K562 (cell line): ENCODE results near the gene PDCD5. TPM values are rescaled to one million over a fixed set of nuclear protein-coding genes. Genes with fewer than 3 reads are reported as not detected.
A peak's percentile ranks its signal among the peaks of the same experiment; 100 is the strongest.

Source experiments
- ASH1L ChIP-seq: fragments of 450-650 bp; IDR thresholded peaks from 2 replicates; pipeline ENCODE4 v1.6.1; 2018; ENCODE audit warnings: borderline replicate concordance, mild to moderate bottlenecking, low read depth; ENCODE audit not compliant: partially characterized antibody
- BACH1 ChIP-seq: fragments of 200-800 bp; sonication (Bioruptor generic); IDR thresholded peaks from 2 replicates; pipeline ENCODE4 v1.6.1; 2016; ENCODE audit warnings: missing genetic modification characterization, missing compliant biosample characterization
- CCAR2 ChIP-seq: fragments of 200-400 bp; formaldehyde crosslinking; IDR thresholded peaks from 2 replicates; pipeline ENCODE4 v1.6.1; 2017; ENCODE audit warnings: mild to moderate bottlenecking, low read depth, low read length
- ERF ChIP-seq: fragments of 450-650 bp; formaldehyde crosslinking; IDR thresholded peaks from 2 replicates; pipeline ENCODE4 v1.4.0; 2020; ENCODE audit warnings: mild to moderate bottlenecking, mixed read lengths
- GATA2 ChIP-seq: sonication (generic); formaldehyde crosslinking; IDR thresholded peaks from 2 replicates; pipeline ENCODE4 v1.4.0; 2020; ENCODE audit warnings: mild to moderate bottlenecking, missing genetic modification reagents
- HDAC2 ChIP-seq: fragments of 450-650 bp; IDR thresholded peaks from 2 replicates; pipeline ENCODE4 v1.6.1; 2016; ENCODE audit warnings: mild to moderate bottlenecking
- HNRNPUL1 ChIP-seq: fragments of 200-400 bp; formaldehyde crosslinking; IDR thresholded peaks from 2 replicates; pipeline ENCODE4 v1.6.1; 2017; ENCODE audit warnings: low read length
- KLF16 ChIP-seq: IDR thresholded peaks from 2 replicates; pipeline ENCODE4 v1.6.1; 2016; ENCODE audit warnings: antibody characterized with exemption
- MAFF ChIP-seq: IDR thresholded peaks from 2 replicates; pipeline ENCODE4 v1.6.1; 2012; ENCODE audit warnings: low read length, improper control_type of control experiment
- MCM3 ChIP-seq: fragments of 450-650 bp; IDR thresholded peaks from 2 replicates; pipeline ENCODE4 v1.6.1; 2016
- RAD21 ChIP-seq, 2 experiments: fragments of 250-450 bp in 1 of 2; fragments of 450-650 bp in 1 of 2; sonication (Bioruptor Pico) in 1 of 2; formaldehyde crosslinking in 1 of 2; IDR thresholded peaks in 1 of 2; conservative IDR thresholded peaks in 1 of 2; 2 replicates each; pipeline versions ENCODE4 v1.4.0 to v1.8.0; 2020 to 2022; ENCODE audit warnings: mild to moderate bottlenecking in 2 of 2, moderate library complexity in 1 of 2
- RBFOX2 ChIP-seq: fragments of 200-400 bp; formaldehyde crosslinking; IDR thresholded peaks from 2 replicates; pipeline ENCODE4 v1.6.1; 2017; ENCODE audit warnings: low read depth, mild to moderate bottlenecking, low read length, moderate library complexity
- SIN3A ChIP-seq, 2 experiments: fragments of 150-350 bp in 1 of 2; IDR thresholded peaks; 2 replicates each; pipeline ENCODE4 v1.6.1; 2011 to 2016; ENCODE audit warnings: borderline replicate concordance in 2 of 2, low read depth in 2 of 2, low read length in 2 of 2, mild to moderate bottlenecking in 2 of 2, moderate library complexity in 2 of 2; ENCODE audit not compliant: control insufficient read depth in 1 of 2
- SIN3B ChIP-seq: fragments of 450-650 bp; IDR thresholded peaks from 2 replicates; pipeline ENCODE4 v1.6.1; 2017; ENCODE audit warnings: low read depth, mild to moderate bottlenecking, moderate library complexity
- SMARCA5 ChIP-seq: fragments of 450-650 bp; IDR thresholded peaks from 2 replicates; pipeline ENCODE4 v1.6.1; 2016
- SMARCE1 ChIP-seq: fragments of 450-650 bp; IDR thresholded peaks from 2 replicates; pipeline ENCODE4 v1.7.1; 2016; ENCODE audit warnings: mild to moderate bottlenecking
- SP2 ChIP-seq: IDR thresholded peaks from 2 replicates; pipeline ENCODE4 v1.6.1; 2011; ENCODE audit warnings: mild to moderate bottlenecking, low read depth, low read length, moderate library complexity; ENCODE audit not compliant: poor library complexity, severe bottlenecking; ENCODE audit errors: extremely low read depth
- TAF15 ChIP-seq: fragments of 200-400 bp; formaldehyde crosslinking; IDR thresholded peaks from 2 replicates; pipeline ENCODE4 v1.6.1; 2017; ENCODE audit warnings: mild to moderate bottlenecking, low read depth, low read length, moderate library complexity
- TBL1XR1 ChIP-seq, 2 experiments: IDR thresholded peaks; 2 replicates each; pipeline ENCODE4 v1.6.1; 2012; ENCODE audit warnings: improper control_type of control experiment in 2 of 2, low read length in 2 of 2, mild to moderate bottlenecking in 1 of 2
- ZNF778 ChIP-seq: fragments of 450-650 bp; formaldehyde crosslinking; IDR thresholded peaks from 2 replicates; pipeline ENCODE4 v1.4.0; 2020; ENCODE audit warnings: mild to moderate bottlenecking, moderate library complexity
- ZSCAN29 ChIP-seq: fragments of 450-650 bp; IDR thresholded peaks from 2 replicates; pipeline ENCODE4 v1.6.1; 2017
- polyA plus RNA-seq, 8 experiments: library from polyadenylated mRNA; depleted of rRNA in 4 of 8; stranded (reverse) in 5 of 8; unstranded in 3 of 8; fragments of >200 nt; fragmentation: Nextera tagmentation in 2 of 8; fragmentation: Illumina TruSeq in 1 of 8; extraction: Ambion mirVana in 2 of 8; extraction: Trizol in 1 of 8; gene quantifications; 2 replicates each; pipeline versions ENCODE4 v1.2.1 to v1.2.3, GENCODE V29; 2011 to 2014; ENCODE audit warnings: inconsistent platforms in 1 of 8, missing spikeins in 1 of 8
- total RNA-seq, 7 experiments: library from RNA; depleted of rRNA in 6 of 7; stranded (reverse); fragments of >200 nt in 6 of 7; fragmentation: Illumina TruSeq in 2 of 7; extraction: Trizol in 2 of 7; gene quantifications; 2 replicates each; pipeline versions ENCODE4 v1.2.1 to v1.2.3, GENCODE V29; 2011 to 2021; ENCODE audit warnings: low replicate concordance in 1 of 7
- TF ChIP-seq, protein P1 (sequence below): fragments of 200-400 bp; formaldehyde crosslinking; IDR thresholded peaks from 2 replicates; pipeline ENCODE4 v1.6.1; 2017; ENCODE audit warnings: mild to moderate bottlenecking, low read depth, low read length, moderate library complexity
- TF ChIP-seq, protein P2 (sequence below): sonication (generic); formaldehyde crosslinking; IDR thresholded peaks from 2 replicates; pipeline ENCODE4 v1.8.0; 2022; ENCODE audit warnings: mild to moderate bottlenecking, missing genetic modification reagents
- TF ChIP-seq, protein P3 (sequence below): fragments of 250-450 bp; sonication (Bioruptor Pico); IDR thresholded peaks from 2 replicates; pipeline ENCODE4 v1.8.0; 2022; ENCODE audit warnings: moderate library complexity, mild to moderate bottlenecking, inconsistent platforms
- TF ChIP-seq, protein P4 (sequence below), 2 experiments: fragments of 200-800 bp in 1 of 2; sonication (Bioruptor generic) in 1 of 2; sonication (generic) in 1 of 2; formaldehyde crosslinking in 1 of 2; IDR thresholded peaks in 1 of 2; conservative IDR thresholded peaks in 1 of 2; 2 replicates each; pipeline versions ENCODE4 v1.5.0 to v1.6.1; 2016 to 2020; ENCODE audit warnings: missing compliant biosample characterization in 1 of 2, missing genetic modification characterization in 1 of 2, missing genetic modification reagents in 1 of 2

PDCD5 gene
- total and polyA plus RNA-seq, 9 of the 15 experiments (the other 6 are each of a cell fraction or from before 2014, with no cell fraction given) = 122 to 322 (median 269) TPM

GRCh38 chr19:32581705-32582179 is 752 bp downstream of the PDCD5 start (continued):
- TF ChIP-seq, protein P1, sequence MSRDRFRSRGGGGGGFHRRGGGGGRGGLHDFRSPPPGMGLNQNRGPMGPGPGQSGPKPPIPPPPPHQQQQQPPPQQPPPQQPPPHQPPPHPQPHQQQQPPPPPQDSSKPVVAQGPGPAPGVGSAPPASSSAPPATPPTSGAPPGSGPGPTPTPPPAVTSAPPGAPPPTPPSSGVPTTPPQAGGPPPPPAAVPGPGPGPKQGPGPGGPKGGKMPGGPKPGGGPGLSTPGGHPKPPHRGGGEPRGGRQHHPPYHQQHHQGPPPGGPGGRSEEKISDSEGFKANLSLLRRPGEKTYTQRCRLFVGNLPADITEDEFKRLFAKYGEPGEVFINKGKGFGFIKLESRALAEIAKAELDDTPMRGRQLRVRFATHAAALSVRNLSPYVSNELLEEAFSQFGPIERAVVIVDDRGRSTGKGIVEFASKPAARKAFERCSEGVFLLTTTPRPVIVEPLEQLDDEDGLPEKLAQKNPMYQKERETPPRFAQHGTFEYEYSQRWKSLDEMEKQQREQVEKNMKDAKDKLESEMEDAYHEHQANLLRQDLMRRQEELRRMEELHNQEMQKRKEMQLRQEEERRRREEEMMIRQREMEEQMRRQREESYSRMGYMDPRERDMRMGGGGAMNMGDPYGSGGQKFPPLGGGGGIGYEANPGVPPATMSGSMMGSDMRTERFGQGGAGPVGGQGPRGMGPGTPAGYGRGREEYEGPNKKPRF = no peak
- TF ChIP-seq ZSCAN29 (0 out of 2 replicates have a peak, but pooled peaks have one; percentile 9), SIN3B (no peak), TAF15 (no peak), GATA2 (no peak), SMARCE1 (peak; percentile 37; the same call in 1 of the 2 replicates), MAFF (no peak), SP2 (no peak), BACH1 (no peak), HDAC2 (0 out of 2 replicates have a peak, but pooled peaks have one; percentile 29), ASH1L (no peak), ZNF778 (no peak), HNRNPUL1 (no peak), RAD21 (CRISPR knock-in tag; conservative IDR thresholded peaks at IDR 0.05 in 1 of 2, IDR thresholded peaks at IDR 0.05 in 1 of 2) (0 out of 4 replicates have a peak, but pooled peaks of 1 of the 2 experiments have one; percentile 7), KLF16 (no peak), SMARCA5 (no peak), RBFOX2 (no peak), TBL1XR1 (IDR thresholded peaks at IDR 0.05; ENCODE audit: low read length in 2 of 2) (no peak), ERF (no peak), MCM3 (no peak), SIN3A (IDR thresholded peaks at IDR 0.05; ENCODE audit: borderline replicate concordance in 2 of 2, control insufficient read depth in 1 of 2, low read depth in 2 of 2, low read length in 2 of 2) (no peak), CCAR2 (no peak)
- TF ChIP-seq, protein P2, sequence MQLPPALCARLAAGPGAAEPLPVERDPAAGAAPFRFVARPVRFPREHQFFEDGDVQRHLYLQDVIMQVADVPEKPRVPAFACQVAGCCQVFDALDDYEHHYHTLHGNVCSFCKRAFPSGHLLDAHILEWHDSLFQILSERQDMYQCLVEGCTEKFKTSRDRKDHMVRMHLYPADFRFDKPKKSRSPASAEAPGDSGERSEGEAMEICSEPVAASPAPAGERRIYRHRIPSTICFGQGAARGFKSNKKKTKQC (CRISPR knock-in tag) = no peak
- TF ChIP-seq, protein P3, sequence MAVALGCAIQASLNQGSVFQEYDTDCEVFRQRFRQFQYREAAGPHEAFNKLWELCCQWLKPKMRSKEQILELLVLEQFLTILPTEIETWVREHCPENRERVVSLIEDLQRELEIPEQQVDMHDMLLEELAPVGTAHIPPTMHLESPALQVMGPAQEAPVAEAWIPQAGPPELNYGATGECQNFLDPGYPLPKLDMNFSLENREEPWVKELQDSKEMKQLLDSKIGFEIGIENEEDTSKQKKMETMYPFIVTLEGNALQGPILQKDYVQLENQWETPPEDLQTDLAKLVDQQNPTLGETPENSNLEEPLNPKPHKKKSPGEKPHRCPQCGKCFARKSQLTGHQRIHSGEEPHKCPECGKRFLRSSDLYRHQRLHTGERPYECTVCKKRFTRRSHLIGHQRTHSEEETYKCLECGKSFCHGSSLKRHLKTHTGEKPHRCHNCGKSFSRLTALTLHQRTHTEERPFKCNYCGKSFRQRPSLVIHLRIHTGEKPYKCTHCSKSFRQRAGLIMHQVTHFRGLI (CRISPR knock-in tag) = no peak
- TF ChIP-seq, protein P4, sequence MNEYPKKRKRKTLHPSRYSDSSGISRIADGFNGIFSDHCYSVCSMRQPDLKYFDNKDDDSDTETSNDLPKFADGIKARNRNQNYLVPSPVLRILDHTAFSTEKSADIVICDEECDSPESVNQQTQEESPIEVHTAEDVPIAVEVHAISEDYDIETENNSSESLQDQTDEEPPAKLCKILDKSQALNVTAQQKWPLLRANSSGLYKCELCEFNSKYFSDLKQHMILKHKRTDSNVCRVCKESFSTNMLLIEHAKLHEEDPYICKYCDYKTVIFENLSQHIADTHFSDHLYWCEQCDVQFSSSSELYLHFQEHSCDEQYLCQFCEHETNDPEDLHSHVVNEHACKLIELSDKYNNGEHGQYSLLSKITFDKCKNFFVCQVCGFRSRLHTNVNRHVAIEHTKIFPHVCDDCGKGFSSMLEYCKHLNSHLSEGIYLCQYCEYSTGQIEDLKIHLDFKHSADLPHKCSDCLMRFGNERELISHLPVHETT (CRISPR knock-in tag; conservative IDR thresholded peaks at IDR 0.05 in 1 of 2, IDR thresholded peaks at IDR 0.05 in 1 of 2) = no peak
